Skeletal muscle satellite cell (primary cell): ENCODE measurements around the gene ATF2.

ENCODE experiments used
- H3K27me3 ChIP-seq: 2 replicates; pipeline ENCODE4 v1.7.0; 2013; ENCODE audit warnings: low read length; ENCODE audit not compliant: control insufficient read depth, insufficient read depth
- H3K36me3 ChIP-seq: 2 replicates; pipeline ENCODE4 v1.7.0; 2013; ENCODE audit warnings: mild to moderate bottlenecking, control low read depth, low read length; ENCODE audit not compliant: insufficient read depth
- H3K4me1 ChIP-seq: 2 replicates; pipeline ENCODE4 v1.7.0; 2013; ENCODE audit warnings: low read length; ENCODE audit not compliant: control insufficient read depth, insufficient read depth
- H3K4me2 ChIP-seq: 2 replicates; pipeline ENCODE4 v1.7.0; 2013; ENCODE audit warnings: mild to moderate bottlenecking, low read length
- H3K4me3 ChIP-seq: 2 replicates; pipeline ENCODE4 v1.7.0; 2013; ENCODE audit warnings: low read length
- H3K9ac ChIP-seq: 2 replicates; pipeline ENCODE4 v1.7.0; 2013; ENCODE audit warnings: mild to moderate bottlenecking, low read depth, low read length, moderate library complexity
- H3K9me3 ChIP-seq: replicated peaks from 2 replicates; pipeline ENCODE4 v1.7.0; 2013; ENCODE audit warnings: mild to moderate bottlenecking, control low read depth, low read length

ATF2 gene

DNA sequence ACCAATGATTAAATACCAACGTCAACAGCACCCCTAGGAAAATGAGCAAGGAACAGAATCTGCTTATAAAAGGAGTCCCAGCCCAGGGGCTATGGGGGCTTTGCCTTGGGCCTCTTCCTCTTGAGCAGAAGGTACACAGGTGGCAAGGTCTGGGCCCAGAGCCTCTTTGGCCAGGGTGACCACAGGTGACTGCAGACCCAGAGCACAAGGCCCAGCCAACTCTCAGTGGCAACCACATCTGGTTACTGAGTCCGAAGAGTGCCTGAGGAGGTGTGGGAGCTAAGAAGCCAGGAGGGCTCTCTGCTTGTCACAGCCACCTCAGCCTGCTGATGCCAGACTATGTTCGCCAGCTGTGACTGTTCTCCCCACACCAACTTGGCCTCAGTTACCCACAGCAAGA lies 128.5 kb downstream of the ATF2 start:
- H3K27me3 ChIP-seq, result no peaks in the 10 kb centered on the region
- H3K9me3 ChIP-seq, result no peaks in the 10 kb centered on the region
- H3K4me1 ChIP-seq, result peaks cover 8% of the 10 kb centered on the region
- H3K9ac ChIP-seq, result no peak overlapping the region
- H3K4me3 ChIP-seq, result no peak overlapping the region
- no peak overlapping the region for H3K4me2 ChIP-seq
- H3K36me3 ChIP-seq, result no peaks in the 10 kb centered on the region

DNA sequence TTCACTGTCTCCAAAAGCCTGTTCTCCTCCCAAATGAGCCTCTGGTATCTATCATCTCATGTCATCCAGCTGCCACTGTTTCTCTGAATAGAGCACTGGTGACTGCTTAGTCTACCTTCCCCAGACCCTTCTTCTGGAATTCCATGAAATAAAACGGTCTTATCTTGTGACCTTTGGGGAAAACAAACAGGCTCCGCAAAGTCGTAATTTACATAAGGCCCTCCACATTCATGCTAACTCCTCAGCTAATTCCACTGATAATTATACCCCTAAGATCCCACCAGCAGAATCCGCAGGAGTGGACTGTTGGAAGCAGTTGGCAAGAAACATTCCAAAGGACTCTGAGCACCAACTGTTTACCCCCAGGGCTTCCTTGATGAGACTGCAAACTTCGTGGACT lies 129.0 kb downstream of the ATF2 start:
- no peaks in the 10 kb centered on the region for H3K36me3 ChIP-seq
- H3K9me3 ChIP-seq, result no peaks in the 10 kb centered on the region
- H3K4me1 ChIP-seq, result peaks cover 8% of the 10 kb centered on the region

GRCh38 chr2:175037941-175038340 lies 130.1 kb downstream of the ATF2 start:
- Histone ChIP-seq H3K9me3 (no peaks in the 10 kb centered on the region), H3K27me3 (no peaks in the 10 kb centered on the region), H3K4me3 (no peak overlapping the region), H3K9ac (no peak overlapping the region), H3K4me2 (no peak overlapping the region), H3K36me3 (no peaks in the 10 kb centered on the region), H3K4me1 (peaks cover 8% of the 10 kb centered on the region)

More for the DNA sequence above, 129.0 kb downstream of the ATF2 start:
- Histone ChIP-seq H3K9ac (no peak overlapping the region), H3K4me3 (no peak overlapping the region), H3K4me2 (no peak overlapping the region), H3K27me3 (no peaks in the 10 kb centered on the region)

DNA sequence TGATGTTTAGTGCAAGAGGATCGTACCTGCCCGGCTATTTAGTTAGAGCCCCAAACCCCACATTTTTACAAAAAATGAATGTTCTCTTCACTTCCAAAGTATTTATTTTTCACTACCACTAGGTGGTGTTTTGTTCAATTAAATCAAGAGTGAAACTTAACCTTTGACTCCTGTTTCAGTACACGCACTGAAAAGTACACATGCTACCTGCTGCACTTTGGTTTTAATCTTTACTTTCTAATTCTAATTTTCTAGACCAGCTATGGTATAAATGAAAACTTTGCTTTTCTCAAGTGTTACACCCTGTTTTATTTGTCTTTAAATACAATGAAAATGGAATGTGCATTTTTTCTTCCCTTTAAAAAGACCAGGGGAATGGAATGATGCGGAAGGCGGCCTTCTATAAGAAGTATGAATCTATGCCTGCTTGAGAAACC lies 131.4 kb downstream of the ATF2 start:
- H3K4me2 ChIP-seq, result no peak overlapping the region
- H3K27me3 ChIP-seq, result no peaks in the 10 kb centered on the region
- peaks cover 8% of the 10 kb centered on the region for H3K4me1 ChIP-seq
- no peak overlapping the region for H3K4me3 ChIP-seq
- no peak overlapping the region for H3K9ac ChIP-seq
- H3K9me3 ChIP-seq, result no peaks in the 10 kb centered on the region
- no peaks in the 10 kb centered on the region for H3K36me3 ChIP-seq

DNA sequence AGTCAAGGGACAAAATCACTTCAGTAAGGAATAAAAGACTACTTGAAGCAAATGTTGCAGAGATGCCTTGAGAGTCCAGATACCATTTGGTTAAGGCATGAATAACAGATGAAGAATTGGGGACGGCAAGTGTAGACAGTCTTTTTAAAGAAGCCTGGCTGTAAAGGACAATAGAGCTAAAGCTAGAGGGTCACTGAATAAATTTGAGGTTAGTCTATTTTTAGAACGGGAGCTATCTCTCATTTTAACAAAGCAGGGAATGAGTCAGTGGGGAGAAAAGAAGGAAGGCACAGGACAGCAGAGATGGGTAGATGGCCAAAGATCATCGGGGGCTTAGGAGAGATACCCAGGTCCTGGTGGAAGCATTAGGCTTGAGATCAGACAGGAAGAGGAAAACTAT lies 132.2 kb downstream of the ATF2 start:
- H3K9me3 ChIP-seq, result no peaks in the 10 kb centered on the region
- H3K36me3 ChIP-seq, result no peaks in the 10 kb centered on the region
- H3K9ac ChIP-seq, result no peak overlapping the region
- H3K4me3 ChIP-seq, result no peak overlapping the region
- H3K27me3 ChIP-seq, result no peaks in the 10 kb centered on the region
- H3K4me1 ChIP-seq, result peaks cover 9% of the 10 kb centered on the region
- no peak overlapping the region for H3K4me2 ChIP-seq

- H3K36me3 ChIP-seq, result no peaks in the 10 kb centered on the region
- peaks cover 15% of the 10 kb centered on the region for H3K4me1 ChIP-seq
- no peaks in the 10 kb centered on the region for H3K27me3 ChIP-seq
- no peaks in the 10 kb centered on the region for H3K9me3 ChIP-seq
- no peak overlapping the region for H3K9ac ChIP-seq
- H3K4me3 ChIP-seq, result no peak overlapping the region
- H3K4me2 ChIP-seq, result no peak overlapping the region
Measured at GRCh38 chr2:175034716-175035115, 133.3 kb downstream of the ATF2 start.

GRCh38 chr2:175030380-175031271 lies 137.4 kb downstream of the ATF2 start:
- peak overlapping the region; percentile 47 for H3K9ac ChIP-seq
- no peak overlapping the region for H3K4me2 ChIP-seq
- peaks cover 31% of the 10 kb centered on the region for H3K4me1 ChIP-seq
- no peaks in the 10 kb centered on the region for H3K27me3 ChIP-seq
- H3K36me3 ChIP-seq, result no peaks in the 10 kb centered on the region
- H3K9me3 ChIP-seq, result no peaks in the 10 kb centered on the region
- H3K4me3 ChIP-seq, result no peak overlapping the region

DNA sequence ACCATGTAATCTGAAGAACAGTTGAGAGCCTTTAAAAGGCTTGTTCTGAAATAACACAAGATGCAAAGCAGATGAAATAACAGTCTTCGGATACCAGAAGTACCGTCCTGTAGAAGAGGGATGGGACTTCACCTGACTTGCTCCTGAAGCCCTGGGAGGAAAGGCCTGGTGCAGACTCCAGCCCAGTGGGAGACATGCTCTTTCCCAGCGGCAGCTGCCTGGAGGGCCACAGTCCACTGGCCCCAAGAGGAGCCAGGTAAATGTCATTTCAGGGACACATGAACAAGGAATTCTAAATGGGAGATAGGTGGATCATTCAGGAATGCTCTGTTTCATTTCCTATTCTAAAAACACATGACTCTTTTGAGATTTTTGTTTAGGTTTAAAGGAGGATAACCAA lies 140.2 kb downstream of the ATF2 start:
- Histone ChIP-seq H3K4me1 (peaks cover 31% of the 10 kb centered on the region), H3K27me3 (no peaks in the 10 kb centered on the region), H3K4me2 (peak overlapping the region; percentile 75), H3K4me3 (peak overlapping the region; percentile 37), H3K9ac (peak overlapping the region; percentile 70), H3K9me3 (no peaks in the 10 kb centered on the region), H3K36me3 (no peaks in the 10 kb centered on the region)

DNA sequence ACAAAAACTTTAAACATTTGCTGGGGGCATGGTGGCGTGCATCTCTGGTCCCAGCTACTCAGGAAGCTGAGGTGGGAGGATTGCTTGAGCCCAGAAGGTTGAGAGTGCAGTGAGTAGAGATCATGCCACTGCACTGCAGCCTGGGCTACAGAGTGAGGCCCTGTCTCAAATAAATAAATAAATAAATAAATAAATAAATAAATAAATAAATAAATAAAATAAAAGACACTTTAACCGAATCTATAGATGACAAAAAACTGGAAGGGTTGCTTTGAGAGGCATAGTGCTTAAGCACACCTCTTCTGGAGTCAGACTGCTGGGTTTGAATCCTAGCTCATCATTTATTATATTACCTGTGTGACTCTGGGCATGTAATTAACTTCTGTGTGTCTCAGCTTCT lies 141.6 kb downstream of the ATF2 start:
- no peak overlapping the region for H3K4me2 ChIP-seq
- H3K36me3 ChIP-seq, result no peaks in the 10 kb centered on the region
- H3K27me3 ChIP-seq, result no peaks in the 10 kb centered on the region
- no peak overlapping the region for H3K9ac ChIP-seq
- H3K4me3 ChIP-seq, result no peak overlapping the region
- no peaks in the 10 kb centered on the region for H3K9me3 ChIP-seq
- peaks cover 31% of the 10 kb centered on the region for H3K4me1 ChIP-seq

DNA sequence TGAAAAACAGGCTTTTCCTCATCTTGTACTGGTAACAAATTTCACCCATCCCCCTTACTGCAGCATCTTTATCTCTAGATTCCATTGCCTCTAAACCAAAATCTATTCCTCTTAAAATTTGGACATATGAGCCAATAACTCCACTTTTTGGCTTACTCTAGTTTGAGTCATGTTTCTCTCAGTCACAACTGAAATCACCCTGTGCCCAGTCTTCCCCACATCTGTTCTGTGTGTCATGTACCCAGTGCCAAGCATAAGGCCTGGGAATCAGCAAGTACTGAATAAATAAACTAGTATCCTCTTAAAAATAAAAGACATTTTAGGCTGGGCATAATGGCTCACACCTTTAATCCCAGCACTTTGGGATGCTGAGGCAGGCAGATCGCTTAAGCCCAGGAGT lies 142.1 kb downstream of the ATF2 start:
- Histone ChIP-seq H3K4me1 (peaks cover 31% of the 10 kb centered on the region), H3K9me3 (no peaks in the 10 kb centered on the region), H3K9ac (no peak overlapping the region), H3K36me3 (no peaks in the 10 kb centered on the region), H3K4me3 (no peak overlapping the region), H3K27me3 (no peaks in the 10 kb centered on the region), H3K4me2 (no peak overlapping the region)

DNA sequence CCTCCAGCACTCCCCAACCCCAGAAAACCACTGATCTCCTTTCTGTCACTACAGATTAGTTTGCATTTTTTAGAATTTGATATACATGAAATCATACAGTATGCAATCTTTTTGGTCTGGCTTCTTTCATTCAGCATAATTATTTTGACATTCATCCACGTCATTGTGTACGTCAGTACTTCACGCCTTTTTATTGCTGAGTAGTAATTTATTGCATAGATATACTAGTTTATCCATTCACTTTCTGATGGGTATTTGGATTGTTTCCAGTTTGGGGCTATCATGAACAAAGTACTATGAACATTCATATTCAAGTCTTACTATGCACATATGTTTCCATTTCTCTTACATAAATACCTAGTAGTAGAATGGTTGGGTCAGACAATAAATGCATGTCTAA lies 142.8 kb downstream of the ATF2 start:
- H3K4me2 ChIP-seq, result no peak overlapping the region
- H3K9me3 ChIP-seq, result no peaks in the 10 kb centered on the region
- H3K4me3 ChIP-seq, result no peak overlapping the region

GRCh38 chr2:175022923-175023322 lies 145.1 kb downstream of the ATF2 start:
- H3K9me3 ChIP-seq, result no peaks in the 10 kb centered on the region
- H3K36me3 ChIP-seq, result no peaks in the 10 kb centered on the region
- peaks cover 13% of the 10 kb centered on the region for H3K4me1 ChIP-seq
- H3K27me3 ChIP-seq, result no peaks in the 10 kb centered on the region
- no peak overlapping the region for H3K4me2 ChIP-seq
- no peak overlapping the region for H3K4me3 ChIP-seq
- H3K9ac ChIP-seq, result no peak overlapping the region

More for the DNA sequence above, 142.8 kb downstream of the ATF2 start:
- Histone ChIP-seq H3K4me1 (peaks cover 24% of the 10 kb centered on the region), H3K27me3 (no peaks in the 10 kb centered on the region), H3K36me3 (no peaks in the 10 kb centered on the region), H3K9ac (no peak overlapping the region)
